Nephron progenitor cell (in vitro differentiated cells): ENCODE results near the gene ZNF814.
"Not testable (repeated sequence)": the region's sequence is repeated elsewhere in the genome, so short reads cannot be mapped to it uniquely, and the experiment has no call there.

ENCODE experiments used
- DNase-seq: peaks from one replicate; pipeline ENCODE4 v3.0.0; 2021
- H3K27ac Mint-ChIP-seq: 2 replicates; pipeline ENCODE4 v1.8.0; 2021; ENCODE audit warnings: mild to moderate bottlenecking, moderate library complexity, mixed read lengths
- H3K27me3 Mint-ChIP-seq: 2 replicates; pipeline ENCODE4 v1.8.0; 2021; ENCODE audit warnings: mild to moderate bottlenecking, low read depth, mixed read lengths; ENCODE audit not compliant: poor library complexity
- H3K36me3 Mint-ChIP-seq: 2 replicates; pipeline ENCODE4 v1.8.0; 2021; ENCODE audit warnings: low read depth, mixed read lengths
- H3K4me1 Mint-ChIP-seq: 2 replicates; pipeline ENCODE4 v1.8.0; 2021; ENCODE audit warnings: mixed read lengths
- H3K4me3 Mint-ChIP-seq: 2 replicates; pipeline ENCODE4 v1.8.0; 2021; ENCODE audit warnings: mild to moderate bottlenecking, moderate library complexity, mixed read lengths
- H3K9me3 Mint-ChIP-seq: 2 replicates; pipeline ENCODE4 v1.8.0; 2021; ENCODE audit warnings: mild to moderate bottlenecking, moderate library complexity, mixed read lengths
- TF ChIP-seq, protein P1 (sequence below): fragments of 200-600 bp; sonication (generic); IDR thresholded peaks from 2 replicates; pipeline ENCODE4 v1.5.0; 2021; ENCODE audit warnings: antibody characterized with exemption

Gene ZNF814

DNA sequence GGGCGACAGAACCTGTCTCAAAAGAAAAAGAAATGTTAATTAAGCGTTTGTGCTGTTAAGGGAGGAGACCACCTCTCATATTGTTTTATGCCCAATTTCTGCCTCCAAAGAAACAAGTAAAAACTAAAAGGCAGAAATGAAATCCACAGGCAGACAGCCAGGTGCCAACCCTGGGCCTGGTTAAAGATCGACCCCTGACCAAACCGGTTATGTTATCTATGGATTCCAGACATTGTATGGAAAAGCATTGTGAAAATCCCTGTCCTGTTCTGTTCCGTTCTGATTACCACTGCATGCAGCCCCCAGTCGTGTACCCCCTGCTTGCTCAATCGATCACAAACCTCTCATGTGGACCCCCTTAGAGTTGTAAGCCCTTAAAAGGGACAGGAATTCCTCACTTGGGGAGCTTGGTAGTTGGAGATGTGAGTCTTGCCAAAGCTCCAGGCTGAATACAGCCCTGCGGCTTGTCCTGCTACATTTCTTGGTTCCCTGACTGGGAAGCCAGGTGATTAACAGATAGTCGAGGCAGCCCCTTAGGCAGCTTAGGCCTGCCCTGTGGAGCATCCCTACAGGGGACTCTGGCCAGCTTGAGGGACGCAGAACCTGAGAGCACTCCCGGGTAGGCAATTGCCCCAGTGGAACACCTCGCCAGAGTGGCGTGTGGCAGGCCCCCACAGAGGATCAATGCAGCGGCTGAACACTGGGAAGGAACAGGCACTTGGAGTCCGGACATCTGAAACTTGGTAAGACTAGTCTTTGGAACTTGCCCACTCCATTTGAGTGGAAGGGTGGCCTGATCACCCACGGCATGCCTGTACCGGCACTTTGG lies 73.4 kb downstream of the ZNF814 start:
- peaks cover 74% of the 10 kb centered on the region for H3K4me1 Mint-ChIP-seq
- TF ChIP-seq, protein P1, sequence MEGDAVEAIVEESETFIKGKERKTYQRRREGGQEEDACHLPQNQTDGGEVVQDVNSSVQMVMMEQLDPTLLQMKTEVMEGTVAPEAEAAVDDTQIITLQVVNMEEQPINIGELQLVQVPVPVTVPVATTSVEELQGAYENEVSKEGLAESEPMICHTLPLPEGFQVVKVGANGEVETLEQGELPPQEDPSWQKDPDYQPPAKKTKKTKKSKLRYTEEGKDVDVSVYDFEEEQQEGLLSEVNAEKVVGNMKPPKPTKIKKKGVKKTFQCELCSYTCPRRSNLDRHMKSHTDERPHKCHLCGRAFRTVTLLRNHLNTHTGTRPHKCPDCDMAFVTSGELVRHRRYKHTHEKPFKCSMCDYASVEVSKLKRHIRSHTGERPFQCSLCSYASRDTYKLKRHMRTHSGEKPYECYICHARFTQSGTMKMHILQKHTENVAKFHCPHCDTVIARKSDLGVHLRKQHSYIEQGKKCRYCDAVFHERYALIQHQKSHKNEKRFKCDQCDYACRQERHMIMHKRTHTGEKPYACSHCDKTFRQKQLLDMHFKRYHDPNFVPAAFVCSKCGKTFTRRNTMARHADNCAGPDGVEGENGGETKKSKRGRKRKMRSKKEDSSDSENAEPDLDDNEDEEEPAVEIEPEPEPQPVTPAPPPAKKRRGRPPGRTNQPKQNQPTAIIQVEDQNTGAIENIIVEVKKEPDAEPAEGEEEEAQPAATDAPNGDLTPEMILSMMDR, result no peak
- H3K27ac Mint-ChIP-seq, result peak overlapping the region; percentile 95
- peaks cover 3% of the 10 kb centered on the region for H3K27me3 Mint-ChIP-seq
- DNase-seq, result no peak
- H3K4me3 Mint-ChIP-seq, result peak overlapping the region; percentile 96
- H3K9me3 Mint-ChIP-seq, result no peaks in the 10 kb centered on the region
- H3K36me3 Mint-ChIP-seq, result peaks cover 20% of the 10 kb centered on the region

DNA sequence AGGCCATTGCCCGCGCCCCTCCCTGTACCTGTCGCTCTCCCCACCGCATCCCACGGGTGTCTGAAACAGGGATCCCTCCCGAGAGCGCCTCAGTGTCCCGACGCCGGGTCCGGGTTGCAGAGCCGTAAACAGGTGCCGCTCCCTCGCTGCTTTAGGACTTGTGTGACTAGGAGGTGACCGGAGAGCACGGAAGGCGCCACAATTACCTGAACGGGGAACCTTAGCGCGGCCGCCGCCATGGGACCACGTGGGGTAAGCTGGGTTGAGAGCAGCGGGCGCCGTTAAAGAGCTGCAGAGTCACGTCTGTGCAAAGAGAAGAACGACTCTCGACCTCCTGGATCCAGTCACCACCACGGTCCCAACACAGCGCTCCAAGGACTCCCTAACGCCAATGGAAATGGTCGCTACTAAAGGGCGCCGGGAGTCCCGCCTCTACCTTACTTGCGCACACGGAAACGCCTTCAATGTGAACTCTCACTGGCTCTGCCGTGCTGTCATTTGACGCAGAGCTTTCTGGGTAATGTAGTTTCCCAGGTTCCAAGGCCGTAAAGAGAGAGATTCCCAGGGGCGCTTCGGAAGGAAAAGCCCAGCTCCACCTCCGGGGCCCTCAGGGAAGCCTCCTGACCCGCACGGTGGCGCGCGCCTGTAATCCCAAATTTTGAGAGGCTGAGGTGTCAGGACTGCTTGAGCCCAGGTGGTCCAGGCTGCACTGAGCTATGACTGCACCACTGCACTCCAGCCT lies 74.2 kb downstream of the ZNF814 start, which contains the start of gene ZNF552:
TSS of gene ZNF552 (minus strand) at position 409 of the 742 bp plus-strand sequence. CDS start at position 239, 170 bp downstream.
- Mint-ChIP-seq H3K27me3 (peaks cover 3% of the 10 kb centered on the region), H3K9me3 (no peaks in the 10 kb centered on the region), H3K36me3 (peaks cover 25% of the 10 kb centered on the region), H3K4me1 (peaks cover 74% of the 10 kb centered on the region), H3K4me3 (peak within 1 kb of the TSS; percentile 96), H3K27ac (peak within 1 kb of the TSS; percentile 95)
- DNase-seq, result peak; percentile 79
- TF ChIP-seq, protein P1, result no peak

DNA sequence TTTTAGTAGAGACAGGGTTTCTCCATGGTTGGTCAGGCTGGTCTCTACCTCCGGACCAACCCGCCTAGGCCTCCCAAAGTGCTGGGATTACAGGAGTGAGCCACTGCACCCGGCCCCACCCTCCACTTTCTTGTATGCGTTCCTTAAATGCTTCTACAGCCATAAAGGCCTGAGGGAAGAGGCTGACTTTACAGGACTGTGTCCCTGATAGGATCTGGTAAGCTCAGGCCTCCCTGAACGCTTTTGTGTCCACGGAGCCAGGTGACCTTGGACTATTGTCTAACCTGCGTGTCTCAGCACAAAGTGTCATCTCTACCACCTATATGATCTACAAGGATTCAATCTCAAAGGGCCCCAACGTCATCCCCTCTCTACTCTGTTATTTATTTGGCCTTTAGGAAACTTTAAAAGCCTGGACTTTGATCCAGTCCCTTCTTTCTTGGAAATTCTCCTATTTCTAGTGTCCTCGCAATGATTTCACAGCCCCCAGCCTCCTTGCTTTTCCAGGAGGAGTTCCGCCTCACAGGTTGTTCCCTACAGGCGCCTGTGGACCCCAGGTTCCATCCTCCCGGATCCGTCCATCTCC lies 74.8 kb downstream of the ZNF814 start:
- no peaks in the 10 kb centered on the region for H3K9me3 Mint-ChIP-seq
- TF ChIP-seq, protein P1, result no peak
- peak overlapping the region; percentile 3 for H3K27ac Mint-ChIP-seq
- H3K4me1 Mint-ChIP-seq, result peaks cover 75% of the 10 kb centered on the region
- peaks cover 31% of the 10 kb centered on the region for H3K36me3 Mint-ChIP-seq
- H3K4me3 Mint-ChIP-seq, result peak overlapping the region; percentile 96
- peaks cover 3% of the 10 kb centered on the region for H3K27me3 Mint-ChIP-seq
- no peak for DNase-seq

DNA sequence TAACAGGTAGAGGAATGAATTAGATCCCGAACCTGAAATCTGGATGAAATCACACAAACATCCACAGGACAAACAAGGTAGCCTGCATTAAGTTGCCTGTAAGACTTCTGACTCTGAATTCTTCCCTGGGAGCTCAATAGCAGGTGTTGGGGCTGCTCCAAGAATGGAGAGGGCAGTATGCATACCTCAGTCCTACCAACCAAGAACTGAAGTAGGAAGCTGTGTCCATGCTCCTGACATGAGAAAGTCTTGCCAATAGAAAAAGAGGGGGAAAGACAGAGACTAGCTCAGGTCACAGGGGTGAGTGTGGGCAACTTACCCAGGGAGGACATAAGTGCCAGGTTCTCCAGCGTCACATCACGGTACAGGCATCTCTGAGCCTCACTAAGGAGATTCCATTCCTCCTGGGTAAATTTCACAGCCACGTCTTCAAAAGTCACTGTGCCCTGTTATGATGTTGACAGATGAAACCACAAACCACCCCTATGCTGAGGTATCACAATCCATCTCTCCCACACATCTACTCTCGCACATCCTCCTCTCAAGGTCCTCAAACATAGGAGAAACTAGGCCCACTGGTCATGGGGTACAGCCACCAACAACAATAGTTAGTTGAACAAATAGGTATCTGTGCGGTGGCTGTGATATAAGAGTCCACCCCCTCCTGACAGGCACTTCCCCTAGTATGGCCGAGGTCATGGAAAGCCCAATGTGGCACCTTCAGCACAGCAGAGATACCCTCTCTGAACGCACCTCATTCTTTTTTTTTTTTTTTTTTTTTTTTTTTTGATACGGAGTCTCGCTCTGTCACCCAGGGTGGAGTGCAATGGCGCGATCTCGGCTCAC lies 75.6 kb downstream of the ZNF814 start:
- H3K36me3 Mint-ChIP-seq, result peaks cover 36% of the 10 kb centered on the region
- H3K27ac Mint-ChIP-seq, result peak overlapping the region; percentile 73
- H3K27me3 Mint-ChIP-seq, H3K9me3 Mint-ChIP-seq, DNase-seq: not testable (repeated sequence)
- H3K4me3 Mint-ChIP-seq, result peak overlapping the region; percentile 96
- H3K4me1 Mint-ChIP-seq, result peaks cover 74% of the 10 kb centered on the region

DNA sequence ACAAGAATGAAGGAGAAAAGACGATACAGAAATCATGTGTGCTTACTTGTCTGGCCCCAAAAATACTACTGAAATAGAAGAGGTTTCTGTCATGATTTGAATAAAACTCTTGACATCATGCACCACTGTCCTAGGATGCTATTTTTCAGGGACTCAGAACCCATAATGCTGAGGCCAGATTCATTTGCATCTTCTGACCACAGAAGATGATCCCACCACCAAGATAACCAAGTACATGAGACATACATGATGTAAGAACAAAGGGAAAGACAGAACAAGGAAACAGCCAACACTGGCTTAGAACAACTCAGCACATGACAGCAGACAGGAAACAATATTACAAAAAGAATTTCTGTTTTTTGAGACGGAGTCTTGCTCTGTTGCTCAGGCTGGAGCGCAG lies 76.6 kb downstream of the ZNF814 start:
- H3K36me3 Mint-ChIP-seq, result peaks cover 45% of the 10 kb centered on the region
- H3K4me1 Mint-ChIP-seq, result peaks cover 75% of the 10 kb centered on the region
- H3K27me3 Mint-ChIP-seq, result peaks cover 3% of the 10 kb centered on the region
- no peaks in the 10 kb centered on the region for H3K9me3 Mint-ChIP-seq
- TF ChIP-seq, protein P1, result no peak
- peak overlapping the region; percentile 1 for H3K4me3 Mint-ChIP-seq
- no peak overlapping the region for H3K27ac Mint-ChIP-seq
- DNase-seq, result no peak

DNA sequence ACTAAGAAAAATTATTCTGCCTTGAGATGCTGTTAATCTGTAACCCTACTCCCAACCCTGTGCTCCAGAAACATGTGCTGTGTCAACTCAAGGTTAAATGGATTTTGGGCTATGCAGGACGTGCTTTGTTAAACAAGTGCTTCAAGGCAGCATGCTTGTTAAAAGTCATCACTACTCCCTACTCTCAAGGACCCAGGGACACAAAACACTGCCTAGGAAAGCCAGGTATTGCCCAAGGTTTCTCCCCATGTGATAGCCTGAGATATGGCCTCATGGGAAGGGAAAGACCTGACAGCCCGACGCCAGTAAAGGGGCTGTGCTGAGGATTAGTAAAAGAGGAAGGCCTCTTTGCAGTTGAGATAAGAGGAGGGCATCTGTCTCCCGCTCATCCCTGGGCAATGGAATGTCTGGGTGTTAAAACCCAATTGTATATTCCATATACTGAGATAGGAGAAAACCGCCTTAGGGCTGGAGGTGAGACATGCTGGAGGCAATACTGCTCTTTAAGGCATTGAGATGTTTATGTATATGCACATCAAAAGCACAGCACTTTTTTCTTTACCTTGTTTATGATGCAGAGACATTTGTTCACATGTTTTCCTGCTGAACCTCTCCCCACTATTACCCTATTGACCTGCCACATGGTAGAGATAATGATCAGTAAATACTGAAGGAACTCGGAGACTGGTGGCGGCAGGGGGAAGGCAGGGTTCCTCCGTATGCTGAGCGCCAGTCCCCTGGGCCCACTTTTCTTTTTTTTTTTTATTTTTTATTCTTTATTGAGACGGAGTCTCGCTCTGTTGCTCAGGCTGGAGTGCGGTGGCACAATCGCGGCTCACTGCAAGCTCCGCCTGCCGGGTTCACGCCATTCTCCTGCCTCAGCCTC lies 78.2 kb downstream of the ZNF814 start:
- not testable (repeated sequence) for H3K9me3 Mint-ChIP-seq, DNase-seq, H3K4me3 Mint-ChIP-seq, H3K27me3 Mint-ChIP-seq
- Mint-ChIP-seq H3K27ac (peak overlapping the region; percentile 31), H3K4me1 (peaks cover 68% of the 10 kb centered on the region), H3K36me3 (peaks cover 57% of the 10 kb centered on the region)
